IMR-90 (cell line): Measurements from ENCODE around the gene IBA57. TPM values are rescaled to one million over a fixed set of nuclear protein-coding genes. Genes with fewer than 3 reads are reported as not detected.

Experiments
- ATAC-seq: fragments of 200-7000 bp; cut with Tn5 transposase; 2 replicates; pipeline ENCODE4 v1.9.1; 2020; ENCODE audit warnings: low read depth, mild to moderate bottlenecking, moderate library complexity
- BruUV-seq: library from RNA; stranded (reverse); fragments of 400-500 nt; replicated peaks from 2 replicates; lab custom pipeline; 2021; lab: Mats Ljungman, UMichigan
- CTCF ChIA-PET: fragments of 300-600 bp; formaldehyde crosslinking; extraction: SDS; loops from one replicate; lab custom pipeline; 2021; ENCODE audit warnings: antibody characterized with exemption; lab: Yijun Ruan, JAX
- POLR2A ChIA-PET: fragments of 300-600 bp; sonication (Branson Sonifier 250); formaldehyde crosslinking; loops from one replicate; lab custom pipeline; 2022; ENCODE audit warnings: antibody characterized with exemption; ENCODE audit not compliant: unreplicated experiment; lab: Charles Lee
- DNase-seq: peaks from one replicate; pipeline ENCODE4 v3.0.0; 2013
- H2AFZ ChIP-seq: replicated peaks from 2 replicates; pipeline ENCODE3; 2013; ENCODE audit warnings: low read length, mild to moderate bottlenecking; ENCODE audit not compliant: poor library complexity
- H2AK5ac ChIP-seq: 2 replicates; pipeline ENCODE4 v1.6.1; 2013; ENCODE audit warnings: low read depth, low read length, inconsistent platforms
- H2AK9ac ChIP-seq: replicated peaks from 2 replicates; pipeline ENCODE3; 2013; ENCODE audit warnings: mild to moderate bottlenecking, low read depth, low read length, moderate library complexity; ENCODE audit not compliant: poor library complexity
- H2BK120ac ChIP-seq: 2 replicates; pipeline ENCODE4 v1.6.1; 2013; ENCODE audit warnings: low read depth, low read length, inconsistent platforms
- H2BK15ac ChIP-seq: 3 replicates; pipeline ENCODE4 v1.6.1; 2013; ENCODE audit warnings: low read depth, low read length, inconsistent platforms
- H2BK20ac ChIP-seq: 2 replicates; pipeline ENCODE4 v1.6.1; 2013; ENCODE audit warnings: low read depth, mild to moderate bottlenecking, inconsistent platforms, low read length, moderate library complexity
- H2BK5ac ChIP-seq: 2 replicates; pipeline ENCODE4 v1.6.1; 2013; ENCODE audit warnings: mild to moderate bottlenecking, low read depth, low read length, inconsistent platforms; ENCODE audit not compliant: poor library complexity, severe bottlenecking
- H3K14ac ChIP-seq: replicated peaks from 2 replicates; pipeline ENCODE4 v1.6.1; 2013; ENCODE audit warnings: low read depth, low read length, inconsistent platforms
- H3K18ac ChIP-seq: 2 replicates; pipeline ENCODE4 v1.6.1; 2013; ENCODE audit warnings: low read depth, low read length, control low read depth
- H3K23ac ChIP-seq: 2 replicates; pipeline ENCODE4 v1.6.1; 2013; ENCODE audit warnings: low read depth, low read length, inconsistent platforms
- H3K27ac ChIP-seq: 2 replicates; pipeline ENCODE4 v1.5.1; 2013; ENCODE audit warnings: mild to moderate bottlenecking, control low read depth, low read length; ENCODE audit not compliant: insufficient read depth
- H3K27me3 ChIP-seq: 2 replicates; pipeline ENCODE4 v1.6.1; 2013; ENCODE audit warnings: low read length; ENCODE audit not compliant: control insufficient read depth, insufficient read depth
- H3K36me3 ChIP-seq: 2 replicates; pipeline ENCODE4 v1.6.1; 2013; ENCODE audit warnings: low read length, mixed read lengths; ENCODE audit not compliant: control insufficient read depth, insufficient read depth
- H3K4ac ChIP-seq: 2 replicates; pipeline ENCODE4 v1.6.1; 2013; ENCODE audit warnings: low read depth, low read length, inconsistent platforms
- H3K4me1 ChIP-seq: 2 replicates; pipeline ENCODE4 v1.6.1; 2013; ENCODE audit warnings: low read length, mixed read lengths; ENCODE audit not compliant: control insufficient read depth, insufficient read depth
- H3K4me2 ChIP-seq: 2 replicates; pipeline ENCODE4 v1.6.1; 2013; ENCODE audit warnings: low read depth, mild to moderate bottlenecking, control low read depth, low read length, moderate library complexity
- H3K4me3 ChIP-seq: 2 replicates; pipeline ENCODE4 v1.5.1; 2013; ENCODE audit warnings: low read depth, mild to moderate bottlenecking, control low read depth, low read length, moderate library complexity; ENCODE audit not compliant: insufficient read depth
- H3K56ac ChIP-seq: 2 replicates; pipeline ENCODE4 v1.6.1; 2013; ENCODE audit warnings: low read length, inconsistent platforms; ENCODE audit not compliant: insufficient read depth; ENCODE audit errors: extremely low read depth
- H3K79me1 ChIP-seq, 2 experiments: 2 replicates each; pipeline ENCODE4 v1.6.1; 2013; ENCODE audit warnings: low read length in 2 of 2, inconsistent platforms in 1 of 2, low read depth in 1 of 2
- H3K9ac ChIP-seq: 2 replicates; pipeline ENCODE4 v1.6.1; 2013; ENCODE audit warnings: low read depth, low read length, control low read depth
- H3K9me1 ChIP-seq: 2 replicates; pipeline ENCODE4 v1.6.1; 2013; ENCODE audit warnings: low read length, inconsistent platforms; ENCODE audit not compliant: insufficient read depth
- H3K9me3 ChIP-seq: 2 replicates; pipeline ENCODE4 v1.6.1; 2013; ENCODE audit warnings: low read length; ENCODE audit not compliant: control insufficient read depth, insufficient read depth
- H4K20me1 ChIP-seq: 2 replicates; pipeline ENCODE4 v1.6.1; 2013; ENCODE audit warnings: low read length, inconsistent platforms; ENCODE audit not compliant: insufficient read depth
- H4K5ac ChIP-seq: 2 replicates; pipeline ENCODE4 v1.6.1; 2013; ENCODE audit warnings: mild to moderate bottlenecking, low read depth, low read length, control low read depth
- H4K8ac ChIP-seq, 2 experiments: 2 replicates each; pipeline ENCODE4 v1.6.1; 2013; ENCODE audit warnings: low read depth in 2 of 2, low read length in 2 of 2, control low read depth in 1 of 2, inconsistent platforms in 1 of 2
- H4K91ac ChIP-seq: 2 replicates; pipeline ENCODE4 v1.6.1; 2013; ENCODE audit warnings: low read depth, low read length, inconsistent platforms; ENCODE audit not compliant: insufficient read depth
- CTCF ChIP-seq: conservative IDR thresholded peaks from 2 replicates; pipeline ENCODE4 v1.5.1; 2012; ENCODE audit warnings: mild to moderate bottlenecking, low read depth, low read length, improper control_type of control experiment
- MAZ ChIP-seq: IDR thresholded peaks from 2 replicates; pipeline ENCODE4 v1.6.1; 2012; ENCODE audit warnings: low read depth, mild to moderate bottlenecking, low read length, improper control_type of control experiment, moderate library complexity, borderline replicate concordance
- WGBS, 2 experiments: methylation state at CpG; one replicate each; pipeline versions ENCODE4 v1.1.5 to v1.1.7; 2013; ENCODE audit warnings: missing lambda C conversion rate in 2 of 2; ENCODE audit not compliant: insufficient read length in 1 of 2; ENCODE audit errors: extremely low coverage in 2 of 2; 5-methylcytosine and 5-hydroxymethylcytosine counted together
- dilution Hi-C: fragments of 300-500 bp; cut with HindIII; formaldehyde crosslinking; loops from one replicate; pipeline ENCODE4 v1.14.3; 2018; ENCODE audit warnings: low sequenced_read_pairs; ENCODE audit not compliant: unreplicated experiment
- in situ Hi-C: fragments of 300-500 bp; cut with MboI; formaldehyde crosslinking; loops from 3 replicates; pipeline ENCODE4 v1.14.3; 2019; ENCODE audit warnings: low sequenced_read_pairs, inconsistent platforms, mixed read lengths
- intact Hi-C: fragments of 100-400 bp; cut with micrococcal nuclease; formaldehyde crosslinking; loops from 2 replicates; pipeline ENCODE4 v1.10.0; 2022
- polyA plus RNA-seq, 3 experiments: library from polyadenylated mRNA; depleted of rRNA; stranded (reverse); fragments of >200 nt; gene quantifications; 2 replicates each; pipeline ENCODE4 v1.2.3, GENCODE V29; 2012; ENCODE audit warnings: low replicate concordance in 1 of 3
- total RNA-seq: library from RNA; depleted of rRNA; stranded (reverse); fragments of >200 nt; gene quantifications from 2 replicates; pipeline ENCODE4 v1.2.3, GENCODE V29; 2012

IBA57 gene
- total and polyA plus RNA-seq, 2 of the 4 experiments (the other 2 are of a cell fraction) = 2.0 to 2.6 TPM

- H3K36me3 ChIP-seq = peaks cover 10% of the 10 kb centered on the region
- peaks cover 33% of the 10 kb centered on the region for H4K20me1 ChIP-seq
- ATAC-seq (peak; percentile 54), DNase-seq (peak; percentile 18)
- H4K91ac ChIP-seq = peak within 1 kb of the TSS; percentile 80
- ChIA-PET CTCF (interaction anchor here (1.3 kb wide), 1 partner anchor 150 kb away, joined by 3 read pairs; no protein-coding TSS in a partner anchor), POLR2A (no interaction called here)
- no peaks in the 10 kb centered on the region for H3K27me3 ChIP-seq
- peak within 1 kb of the TSS; percentile 83 for H3K4ac ChIP-seq
- H3K4me2 ChIP-seq = peak within 1 kb of the TSS; percentile 64
- TF ChIP-seq CTCF (no peak), MAZ (peak; percentile 40; the same call in 1 of the 2 replicates)
- no peak within 1 kb of the TSS for H2BK20ac ChIP-seq
- H2AFZ ChIP-seq = peak within 1 kb of the TSS; percentile 78
- H3K27ac ChIP-seq = peak within 1 kb of the TSS; percentile 86
- H4K5ac ChIP-seq = peak within 1 kb of the TSS; percentile 64
- no peak within 1 kb of the TSS; the same call in 2 of the 3 replicates for H2BK15ac ChIP-seq
- H3K56ac ChIP-seq = 0 out of 2 replicates have a peak within 1 kb of the TSS, but pooled peaks have one; percentile 26
- in situ Hi-C loops (no loop called here), intact Hi-C loops (loop anchor here (1.0 kb wide), 1 partner anchor 9 kb away; the partner anchor contains the start of gene GUK1), dilution Hi-C loops (no loop called here)
- peak within 1 kb of the TSS; percentile 67 for H2AK5ac ChIP-seq
- peak within 1 kb of the TSS; percentile 71 for H3K14ac ChIP-seq
- H4K8ac ChIP-seq = peak within 1 kb of the TSS; percentile 70 to 80
- H3K9me3 ChIP-seq = no peaks in the 10 kb centered on the region
- H3K9me1 ChIP-seq = peaks cover 9% of the 10 kb centered on the region
- H2BK120ac ChIP-seq = peak within 1 kb of the TSS; percentile 46
- H3K4me3 ChIP-seq = no peak within 1 kb of the TSS
- peak within 1 kb of the TSS; percentile 89 for H2BK5ac ChIP-seq
- peaks cover 9 to 61% of the 10 kb centered on the region in 2 experiments for H3K79me1 ChIP-seq
- peak within 1 kb of the TSS; percentile 24; the same call in 1 of the 2 replicates for H3K18ac ChIP-seq
- peak within 1 kb of the TSS; percentile 21 for H3K9ac ChIP-seq
- H3K4me1 ChIP-seq = peaks cover 23% of the 10 kb centered on the region
- no peak within 1 kb of the TSS for H3K23ac ChIP-seq
- peak within 1 kb of the TSS; percentile 95 for H2AK9ac ChIP-seq
- 30% methylated on average over 4 of the region's 17 CpGs; no CpG with 5 or more reads in 1 of the 2 experiments for WGBS, 2 experiments
- no TSS peak for BruUV-seq
These were observed 16.0 kb upstream of the IBA57 start, which contains the start of gene GJC2 for GRCh38 chr1:228149406-228150119. Gene GJC2, plus strand, starts transcription at chr1:228149930. Its CDS starts 7,829 bp downstream, at chr1:228157759.
